ENCODE results near the gene VPS16.
"Not testable (repeated sequence)": the region's sequence is repeated elsewhere in the genome, so short reads cannot be mapped to it uniquely, and the experiment has no call there.

The VPS16 gene

GRCh38 chr20:2825761-2826160, 14.8 kb upstream of the VPS16 start:
- Histone ChIP-seq H3K36me3 (replicated peaks) (no peaks in the 10 kb centered on the region), H3K27ac (no peak overlapping the region), H3K27me3 (replicated peaks) (peaks cover 7% of the 10 kb centered on the region), H3K4me3 (ENCODE audit: low read depth, low read length) (no peak overlapping the region)
- in situ Hi-C loops (cut with HindIII; ENCODE audit: low pct_ligation_motif_present, low sequenced_read_pairs), result no loop called here
- no peak for DNase-seq
- no peak for TF ChIP-seq CTCF (IDR thresholded peaks at IDR 0.05; ENCODE audit: low read depth, low read length, missing control alignments)

DNA sequence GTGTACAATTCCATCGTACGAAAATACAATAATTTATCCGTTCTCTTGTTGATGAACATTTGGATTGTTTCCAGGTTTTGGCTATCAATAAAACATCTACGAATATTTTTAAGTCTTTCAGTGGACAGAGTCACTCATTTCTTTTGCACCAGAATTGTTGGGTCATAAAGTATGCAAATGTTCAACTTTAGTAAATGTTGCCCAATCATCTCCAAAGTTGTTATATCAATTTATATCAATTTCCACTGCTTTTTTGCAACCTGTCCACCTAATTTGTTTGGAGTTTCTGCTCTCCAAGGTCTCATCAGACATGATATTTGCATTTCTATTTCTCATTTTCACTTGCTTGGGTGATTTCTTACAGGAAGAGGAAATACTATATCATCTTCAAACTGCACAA, 13.9 kb upstream of the VPS16 start:
- in situ Hi-C loops (cut with HindIII; ENCODE audit: low pct_ligation_motif_present, low sequenced_read_pairs), result no loop called here
- peaks cover 3% of the 10 kb centered on the region for H3K27me3 ChIP-seq (replicated peaks)

GRCh38 chr20:2829376-2829775, 11.2 kb upstream of the VPS16 start:
- H3K4me3 ChIP-seq (ENCODE audit: low read depth, low read length), result no peak overlapping the region
- no peak overlapping the region for H3K27ac ChIP-seq
- no peak for DNase-seq
- TF ChIP-seq CTCF (IDR thresholded peaks at IDR 0.05; ENCODE audit: low read depth, low read length, missing control alignments), result no peak
- in situ Hi-C loops (cut with HindIII; ENCODE audit: low pct_ligation_motif_present, low sequenced_read_pairs), result no loop called here
- no peaks in the 10 kb centered on the region for H3K36me3 ChIP-seq (replicated peaks)
- H3K27me3 ChIP-seq (replicated peaks), result peaks cover 3% of the 10 kb centered on the region

More for the DNA sequence above, 13.9 kb upstream of the VPS16 start:
- H3K4me3 ChIP-seq (ENCODE audit: low read depth, low read length), result no peak overlapping the region
- no peak overlapping the region for H3K27ac ChIP-seq
- no peak for TF ChIP-seq CTCF (IDR thresholded peaks at IDR 0.05; ENCODE audit: low read depth, low read length, missing control alignments)
- H3K36me3 ChIP-seq (replicated peaks), result no peaks in the 10 kb centered on the region
- no peak for DNase-seq

DNA sequence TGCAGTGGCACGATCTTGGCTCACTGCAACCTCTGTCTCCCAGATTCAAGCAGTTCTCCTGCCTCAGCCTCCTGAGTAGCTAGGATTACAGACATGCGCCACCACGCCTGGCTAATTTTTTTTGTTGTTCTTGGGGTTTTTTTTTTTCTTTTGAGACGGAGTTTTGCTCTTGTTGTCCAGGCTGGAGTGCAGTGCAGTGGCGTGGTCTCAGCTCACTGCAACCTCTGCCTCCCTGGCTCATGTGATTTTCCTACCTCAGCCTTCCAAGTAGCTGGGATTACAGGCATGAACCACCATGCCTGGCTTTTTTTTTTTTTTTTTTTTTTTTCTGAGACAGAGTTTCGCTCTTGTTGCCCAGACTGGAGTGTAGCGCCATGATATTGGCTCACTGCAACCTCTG, 9.3 kb upstream of the VPS16 start:
- H3K36me3 ChIP-seq (replicated peaks); DNase-seq; H3K4me3 ChIP-seq (ENCODE audit: low read depth, low read length); H3K27ac ChIP-seq; in situ Hi-C loops (cut with HindIII; ENCODE audit: low pct_ligation_motif_present, low sequenced_read_pairs); H3K27me3 ChIP-seq (replicated peaks): not testable (repeated sequence)

DNA sequence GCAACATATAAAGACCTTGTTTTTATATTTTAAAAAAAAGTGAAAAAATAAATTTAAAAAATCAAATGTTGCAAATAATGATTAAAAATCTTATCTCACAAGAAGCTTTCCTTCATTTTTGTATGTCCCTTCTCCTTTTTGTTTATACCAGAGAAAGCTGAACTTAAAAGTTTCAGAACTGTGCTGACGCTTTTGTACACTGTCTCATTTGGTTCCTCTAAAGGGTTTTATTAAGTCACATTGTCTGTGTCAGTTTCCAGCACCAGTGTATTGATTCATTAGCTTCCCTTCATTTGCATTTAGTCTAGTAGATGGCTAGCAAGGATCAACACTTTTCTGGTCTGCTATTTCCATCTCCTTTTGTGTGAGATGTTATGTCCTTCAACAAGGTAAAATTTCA, 6.8 kb upstream of the VPS16 start:
- H3K36me3 ChIP-seq (replicated peaks), result peaks cover 2% of the 10 kb centered on the region
- DNase-seq, result no peak
- no peaks in the 10 kb centered on the region for H3K27me3 ChIP-seq (replicated peaks)
- in situ Hi-C loops (cut with HindIII; ENCODE audit: low pct_ligation_motif_present, low sequenced_read_pairs), result no loop called here
- no peak overlapping the region for H3K4me3 ChIP-seq (ENCODE audit: low read depth, low read length)
- H3K27ac ChIP-seq, result no peak overlapping the region
- no peak for TF ChIP-seq CTCF (IDR thresholded peaks at IDR 0.05; ENCODE audit: low read depth, low read length, missing control alignments)

GRCh38 chr20:2834401-2835110, 6.0 kb upstream of the VPS16 start:
- in situ Hi-C loops (cut with HindIII; ENCODE audit: low pct_ligation_motif_present, low sequenced_read_pairs), result no loop called here
- H3K27ac ChIP-seq, result no peak overlapping the region
- no peak overlapping the region for H3K4me3 ChIP-seq (ENCODE audit: low read depth, low read length)
- H3K36me3 ChIP-seq (replicated peaks), result peaks cover 2% of the 10 kb centered on the region
- no peak for TF ChIP-seq CTCF (IDR thresholded peaks at IDR 0.05; ENCODE audit: low read depth, low read length, missing control alignments)
- no peak for DNase-seq
- no peaks in the 10 kb centered on the region for H3K27me3 ChIP-seq (replicated peaks)

Measured in brain microvascular endothelial cell (primary cell).